CD8-positive, alpha-beta memory T cell (primary cell): ENCODE data around the gene PLEKHG7. TPM values are rescaled to one million over a fixed set of nuclear protein-coding genes. Genes with fewer than 3 reads are reported as not detected.
"Not testable (repeated sequence)": the region's sequence is repeated elsewhere in the genome, so short reads cannot be mapped to it uniquely, and the experiment has no call there.

ENCODE experiments used
- CTCF ChIA-PET: fragments of 350-600 bp; sonication (Branson Sonifier 250); formaldehyde crosslinking; loops from one replicate; lab custom pipeline; 2021; ENCODE audit warnings: antibody characterized with exemption; lab: Charles Lee
- POLR2A ChIA-PET: fragments of 350-600 bp; sonication (Branson Sonifier 250); formaldehyde crosslinking; loops from one replicate; lab custom pipeline; 2021; ENCODE audit warnings: antibody characterized with exemption; lab: Charles Lee
- DNase-seq, 5 donors: peaks; one replicate each; pipeline versions ENCODE4 v3.0.0 to v3.0.0-alpha.2; 2020 to 2022; ENCODE audit warnings: mixed read lengths in 1 of 5
- H3K27ac ChIP-seq: one replicate; pipeline ENCODE4 v1.7.0; 2013; ENCODE audit warnings: low read depth, mild to moderate bottlenecking, low read length, moderate library complexity
- H3K27me3 ChIP-seq: 2 replicates; pipeline ENCODE4 v1.7.0; 2013; ENCODE audit warnings: low read length, mild to moderate bottlenecking; ENCODE audit not compliant: insufficient read depth, poor library complexity, severe bottlenecking
- H3K36me3 ChIP-seq: 2 replicates; pipeline ENCODE4 v1.7.0; 2013; ENCODE audit warnings: mild to moderate bottlenecking, low read length, moderate library complexity; ENCODE audit not compliant: insufficient read depth
- H3K4me1 ChIP-seq: 2 replicates; pipeline ENCODE4 v1.7.0; 2013; ENCODE audit warnings: mild to moderate bottlenecking, low read length, moderate library complexity; ENCODE audit not compliant: insufficient read depth
- H3K4me3 ChIP-seq: 2 replicates; pipeline ENCODE4 v1.7.0; 2013; ENCODE audit warnings: mild to moderate bottlenecking, low read length
- H3K9me3 ChIP-seq: 2 replicates; pipeline ENCODE4 v1.7.0; 2013; ENCODE audit warnings: mild to moderate bottlenecking, low read length
- H3K27ac Mint-ChIP-seq, 8 donors: one replicate each; pipeline ENCODE4 v1.8.0; 2020 to 2021; ENCODE audit warnings: mixed read lengths in 8 of 8, mild to moderate bottlenecking in 6 of 8, inconsistent platforms in 3 of 8, moderate library complexity in 3 of 8
- H3K27me3 Mint-ChIP-seq, 2 donors: one replicate each; pipeline ENCODE4 v1.8.0; 2020 to 2021; ENCODE audit warnings: mixed read lengths in 2 of 2, mild to moderate bottlenecking in 1 of 2, moderate library complexity in 1 of 2
- H3K36me3 Mint-ChIP-seq, 3 donors: one replicate each; pipeline ENCODE4 v1.8.0; 2020 to 2021; ENCODE audit warnings: mixed read lengths in 3 of 3, inconsistent platforms in 1 of 3, mild to moderate bottlenecking in 1 of 3
- H3K4me1 Mint-ChIP-seq, 3 donors: one replicate each; pipeline ENCODE4 v1.8.0; 2020 to 2021; ENCODE audit warnings: mixed read lengths in 3 of 3, inconsistent platforms in 1 of 3, mild to moderate bottlenecking in 1 of 3
- H3K4me3 Mint-ChIP-seq, 7 donors: one replicate each; pipeline ENCODE4 v1.8.0; 2020 to 2021; ENCODE audit warnings: mixed read lengths in 7 of 7, mild to moderate bottlenecking in 6 of 7, moderate library complexity in 4 of 7, inconsistent platforms in 2 of 7
- H3K9me3 Mint-ChIP-seq, 5 donors: one replicate each; pipeline ENCODE4 v1.8.0; 2020 to 2022; ENCODE audit warnings: mixed read lengths in 5 of 5, mild to moderate bottlenecking in 3 of 5, moderate library complexity in 2 of 5, inconsistent platforms in 1 of 5
- polyA plus RNA-seq: library from polyadenylated mRNA; unstranded; fragments of 300-500 nt; fragmentation: Illumina TruSeq; gene quantifications from one replicate; pipeline ENCODE4 v1.2.3, GENCODE V29; 2021
- total RNA-seq, 2 experiments: library from RNA; stranded (reverse); gene quantifications; one replicate each; pipeline ENCODE4 v1.2.3, GENCODE V29; 2021

Gene PLEKHG7
- total and polyA plus RNA-seq, 3 experiments from 2014 or later = not detected

GRCh38 chr12:92786045-92786444, 83.3 kb downstream of the PLEKHG7 start:
- Histone ChIP-seq H3K27ac (no peak overlapping the region), H3K4me1 (no peaks in the 10 kb centered on the region), H3K9me3 (no peaks in the 10 kb centered on the region), H3K27me3 (no peaks in the 10 kb centered on the region), H3K36me3 (peaks cover 8% of the 10 kb centered on the region), H3K4me3 (no peak overlapping the region)
- CTCF ChIA-PET = interaction anchor here (0.6 to 1.2 kb wide), 9 partner anchors 8 to 1316 kb away, joined by 3 to 9 read pairs (median 3); partner anchors contain the start of gene EEA1
- Mint-ChIP-seq H3K4me1 (peaks cover 4 to 18% (median 4%) of the 10 kb centered on the region in 3 donors), H3K27ac (no peak overlapping the region), H3K27me3 (no peaks in the 10 kb centered on the region), H3K4me3 (no peak overlapping the region), H3K36me3 (peaks cover 8 to 37% (median 9%) of the 10 kb centered on the region in 3 donors), H3K9me3 (peaks cover 0 to 5% (median under 1%) of the 10 kb centered on the region in 5 donors)
- POLR2A ChIA-PET = no interaction called here
- DNase-seq = no peak

GRCh38 chr12:92794356-92794755, 91.6 kb downstream of the PLEKHG7 start:
- H3K4me3 Mint-ChIP-seq, H3K27me3 Mint-ChIP-seq, DNase-seq, H3K4me1 ChIP-seq, H3K36me3 ChIP-seq, H3K27me3 ChIP-seq, H3K27ac ChIP-seq, H3K4me3 ChIP-seq, POLR2A ChIA-PET, H3K9me3 ChIP-seq, H3K27ac Mint-ChIP-seq, CTCF ChIA-PET: not testable (repeated sequence)
- Mint-ChIP-seq H3K9me3 (peaks cover 5 to 21% (median 16%) of the 10 kb centered on the region in 5 donors), H3K4me1 (peaks cover 8 to 11% (median 11%) of the 10 kb centered on the region in 3 donors), H3K36me3 (peaks cover 39 to 73% (median 52%) of the 10 kb centered on the region in 3 donors)

GRCh38 chr12:92794814-92795213, 92.0 kb downstream of the PLEKHG7 start:
- Mint-ChIP-seq H3K36me3 (peaks cover 37 to 69% (median 52%) of the 10 kb centered on the region in 3 donors), H3K9me3 (peaks cover 5 to 21% (median 16%) of the 10 kb centered on the region in 5 donors), H3K4me1 (peaks cover 6 to 11% (median 6%) of the 10 kb centered on the region in 3 donors), H3K27me3 (no peaks in the 10 kb centered on the region), H3K27ac (peak overlapping the region in 1 of 8 donors; percentile 1), H3K4me3 (no peak overlapping the region)
- ChIA-PET CTCF (interaction anchor here (2.0 kb wide), 1 partner anchor 11 kb away, joined by 6 read pairs; no protein-coding TSS in a partner anchor), POLR2A (no interaction called here)
- no peak overlapping the region for H3K27ac ChIP-seq
- no peak overlapping the region for H3K4me3 ChIP-seq
- no peaks in the 10 kb centered on the region for H3K36me3 ChIP-seq
- H3K4me1 ChIP-seq = no peaks in the 10 kb centered on the region
- H3K27me3 ChIP-seq = no peaks in the 10 kb centered on the region
- DNase-seq = no peak
- H3K9me3 ChIP-seq = no peaks in the 10 kb centered on the region

GRCh38 chr12:92796650-92797049, 93.9 kb downstream of the PLEKHG7 start:
- H3K9me3 Mint-ChIP-seq = peaks cover 4 to 14% (median 10%) of the 10 kb centered on the region in 5 donors
- no peaks in the 10 kb centered on the region for H3K36me3 ChIP-seq
- H3K4me1 ChIP-seq = no peaks in the 10 kb centered on the region
- DNase-seq = no peak
- H3K27ac ChIP-seq = no peak overlapping the region
- ChIA-PET CTCF (interaction anchor here (1.0 to 2.0 kb wide), 3 partner anchors 9 to 13 kb away, joined by 3 to 6 read pairs (median 4); no protein-coding TSS in a partner anchor), POLR2A (no interaction called here)
- H3K36me3 Mint-ChIP-seq = peaks cover 37 to 66% (median 38%) of the 10 kb centered on the region in 3 donors
- H3K27me3 Mint-ChIP-seq = no peaks in the 10 kb centered on the region
- H3K4me3 Mint-ChIP-seq = no peak overlapping the region
- no peaks in the 10 kb centered on the region for H3K27me3 ChIP-seq
- peaks cover 0 to 6% (median 4%) of the 10 kb centered on the region in 3 donors for H3K4me1 Mint-ChIP-seq
- no peaks in the 10 kb centered on the region for H3K9me3 ChIP-seq
- H3K27ac Mint-ChIP-seq = no peak overlapping the region
- H3K4me3 ChIP-seq = no peak overlapping the region

- H3K4me1 ChIP-seq = no peaks in the 10 kb centered on the region
- H3K36me3 ChIP-seq = no peaks in the 10 kb centered on the region
- H3K4me3 ChIP-seq = no peak overlapping the region
- peaks cover 26 to 56% (median 36%) of the 10 kb centered on the region in 3 donors for H3K36me3 Mint-ChIP-seq
- DNase-seq = no peak
- H3K9me3 Mint-ChIP-seq = peaks cover 0 to 3% (median 0%) of the 10 kb centered on the region in 5 donors
- H3K27ac Mint-ChIP-seq = no peak overlapping the region
- no peaks in the 10 kb centered on the region for H3K27me3 Mint-ChIP-seq
- no peaks in the 10 kb centered on the region for H3K9me3 ChIP-seq
- H3K27ac ChIP-seq = no peak overlapping the region
- H3K4me3 Mint-ChIP-seq = no peak overlapping the region
- POLR2A ChIA-PET = no interaction called here
- CTCF ChIA-PET = no interaction called here
- no peaks in the 10 kb centered on the region for H3K27me3 ChIP-seq
- H3K4me1 Mint-ChIP-seq = no peaks in the 10 kb centered on the region
Observed at GRCh38 chr12:92802906-92803305, 100.1 kb downstream of the PLEKHG7 start.

- Histone ChIP-seq H3K27me3 (no peaks in the 10 kb centered on the region), H3K4me1 (no peaks in the 10 kb centered on the region), H3K9me3 (no peaks in the 10 kb centered on the region), H3K4me3 (no peak overlapping the region), H3K27ac (no peak overlapping the region), H3K36me3 (no peaks in the 10 kb centered on the region)
- H3K4me3 Mint-ChIP-seq = no peak overlapping the region
- H3K27me3 Mint-ChIP-seq = no peaks in the 10 kb centered on the region
- H3K36me3 Mint-ChIP-seq = peaks cover 26 to 58% (median 37%) of the 10 kb centered on the region in 3 donors
- no peaks in the 10 kb centered on the region for H3K4me1 Mint-ChIP-seq
- H3K27ac Mint-ChIP-seq = no peak overlapping the region
- no peak for DNase-seq
- H3K9me3 Mint-ChIP-seq = peaks cover 0 to 3% (median 0%) of the 10 kb centered on the region in 5 donors
- ChIA-PET POLR2A (no interaction called here), CTCF (no interaction called here)
Observed at GRCh38 chr12:92803903-92804302, 101.1 kb downstream of the PLEKHG7 start.

GRCh38 chr12:92810370-92810769, 107.6 kb downstream of the PLEKHG7 start:
- H3K27me3 ChIP-seq = no peaks in the 10 kb centered on the region
- no peaks in the 10 kb centered on the region for H3K36me3 ChIP-seq
- no peaks in the 10 kb centered on the region for H3K4me1 Mint-ChIP-seq
- no peak for DNase-seq
- H3K36me3 Mint-ChIP-seq = peaks cover 22 to 57% (median 28%) of the 10 kb centered on the region in 3 donors
- no peak overlapping the region for H3K4me3 ChIP-seq
- H3K27me3 Mint-ChIP-seq = no peaks in the 10 kb centered on the region
- H3K9me3 ChIP-seq = no peaks in the 10 kb centered on the region
- no peak overlapping the region for H3K4me3 Mint-ChIP-seq
- ChIA-PET POLR2A (no interaction called here), CTCF (no interaction called here)
- H3K27ac Mint-ChIP-seq = no peak overlapping the region
- no peak overlapping the region for H3K27ac ChIP-seq
- H3K9me3 Mint-ChIP-seq = peaks cover 0 to 3% (median 0%) of the 10 kb centered on the region in 5 donors
- H3K4me1 ChIP-seq = no peaks in the 10 kb centered on the region

GRCh38 chr12:92814584-92814983, 111.8 kb downstream of the PLEKHG7 start:
- Mint-ChIP-seq H3K9me3 (no peaks in the 10 kb centered on the region), H3K27ac (no peak overlapping the region), H3K4me1 (peaks cover 0 to 4% (median 0%) of the 10 kb centered on the region in 3 donors), H3K4me3 (no peak overlapping the region), H3K27me3 (no peaks in the 10 kb centered on the region), H3K36me3 (peaks cover 0 to 46% (median 21%) of the 10 kb centered on the region in 3 donors)
- Histone ChIP-seq H3K27me3 (no peaks in the 10 kb centered on the region), H3K9me3 (no peaks in the 10 kb centered on the region), H3K27ac (no peak overlapping the region), H3K36me3 (no peaks in the 10 kb centered on the region), H3K4me3 (no peak overlapping the region), H3K4me1 (no peaks in the 10 kb centered on the region)
- ChIA-PET CTCF (no interaction called here), POLR2A (no interaction called here)
- DNase-seq = no peak
